RWPE2 (cell line): ENCODE measurements around the gene OR10A3.

Experiments
- ATAC-seq: fragments of 200-7000 bp; cut with Tn5 transposase; 3 replicates; pipeline ENCODE4 v1.9.1; 2021; ENCODE audit warnings: low read depth
- DNase-seq: peaks from one replicate; pipeline ENCODE4 v3.0.0-alpha.2; 2020; ENCODE audit warnings: low spot score
- H3K27ac ChIP-seq: fragments of 450-650 bp; 2 replicates; pipeline ENCODE4 v1.5.1; 2017; ENCODE audit warnings: mild to moderate bottlenecking; ENCODE audit not compliant: poor library complexity, severe bottlenecking
- H3K27me3 ChIP-seq: fragments of 250-450 bp; sonication (Bioruptor Pico); 2 replicates; pipeline ENCODE4 v1.5.1; 2021; ENCODE audit warnings: mild to moderate bottlenecking, moderate library complexity; ENCODE audit not compliant: insufficient read depth, poor library complexity, severe bottlenecking
- H3K36me3 ChIP-seq: fragments of 250-450 bp; sonication (Bioruptor Pico); 2 replicates; pipeline ENCODE4 v1.5.1; 2020; ENCODE audit warnings: low read depth, mild to moderate bottlenecking, moderate library complexity
- H3K4me1 ChIP-seq: fragments of 250-450 bp; sonication (Bioruptor Pico); 2 replicates; pipeline ENCODE4 v1.5.1; 2021; ENCODE audit warnings: mild to moderate bottlenecking, moderate library complexity; ENCODE audit not compliant: insufficient read depth, poor library complexity, severe bottlenecking
- H3K4me3 ChIP-seq: fragments of 250-450 bp; sonication (Bioruptor Pico); 2 replicates; pipeline ENCODE4 v1.5.1; 2021; ENCODE audit warnings: mild to moderate bottlenecking, moderate library complexity; ENCODE audit not compliant: severe bottlenecking
- H3K9me3 ChIP-seq: fragments of 250-450 bp; sonication (Bioruptor Pico); 2 replicates; pipeline ENCODE4 v1.5.1; 2021; ENCODE audit warnings: mild to moderate bottlenecking, moderate library complexity; ENCODE audit not compliant: severe bottlenecking
- TF ChIP-seq, protein P1 (sequence below): fragments of 450-650 bp; IDR thresholded peaks from one replicate; pipeline ENCODE4 v1.5.1; 2017; ENCODE audit warnings: mild to moderate bottlenecking, moderate library complexity; ENCODE audit not compliant: poor library complexity, severe bottlenecking

The OR10A3 gene

GRCh38 chr11:7906481-7906880, 35.0 kb downstream of the OR10A3 start:
- H3K4me1 ChIP-seq: peaks cover 47% of the 10 kb centered on the region
- DNase-seq: no peak
- H3K27ac ChIP-seq: peak overlapping the region; percentile 94

DNA sequence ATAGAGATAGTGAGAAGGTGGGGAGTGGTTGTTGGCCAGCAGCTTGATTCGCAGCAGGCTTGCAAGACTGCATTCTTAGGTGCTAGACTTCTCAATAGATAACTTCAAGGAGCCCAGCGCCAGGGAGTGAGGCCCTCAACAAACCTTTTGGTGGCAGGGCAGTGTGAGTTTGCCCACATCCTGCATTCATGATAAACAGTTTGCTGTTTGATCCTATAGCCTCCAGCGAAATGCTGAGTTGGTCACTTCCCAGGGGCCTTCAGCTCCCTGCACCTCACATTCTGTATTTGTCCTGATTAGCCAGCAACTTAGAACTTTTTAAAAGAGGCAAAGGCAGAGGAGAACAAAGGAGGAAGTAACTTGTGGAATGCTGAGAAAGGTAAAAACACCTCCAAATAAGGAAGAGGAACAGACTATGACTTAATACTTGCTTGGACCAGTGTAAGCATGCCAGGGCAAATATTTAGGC, 35.5 kb downstream of the OR10A3 start:
- peaks cover 6% of the 10 kb centered on the region for H3K36me3 ChIP-seq
- peaks cover 47% of the 10 kb centered on the region for H3K4me1 ChIP-seq
- peak; percentile 56 for DNase-seq
- H3K27me3 ChIP-seq: no peaks in the 10 kb centered on the region
- TF ChIP-seq, protein P1, sequence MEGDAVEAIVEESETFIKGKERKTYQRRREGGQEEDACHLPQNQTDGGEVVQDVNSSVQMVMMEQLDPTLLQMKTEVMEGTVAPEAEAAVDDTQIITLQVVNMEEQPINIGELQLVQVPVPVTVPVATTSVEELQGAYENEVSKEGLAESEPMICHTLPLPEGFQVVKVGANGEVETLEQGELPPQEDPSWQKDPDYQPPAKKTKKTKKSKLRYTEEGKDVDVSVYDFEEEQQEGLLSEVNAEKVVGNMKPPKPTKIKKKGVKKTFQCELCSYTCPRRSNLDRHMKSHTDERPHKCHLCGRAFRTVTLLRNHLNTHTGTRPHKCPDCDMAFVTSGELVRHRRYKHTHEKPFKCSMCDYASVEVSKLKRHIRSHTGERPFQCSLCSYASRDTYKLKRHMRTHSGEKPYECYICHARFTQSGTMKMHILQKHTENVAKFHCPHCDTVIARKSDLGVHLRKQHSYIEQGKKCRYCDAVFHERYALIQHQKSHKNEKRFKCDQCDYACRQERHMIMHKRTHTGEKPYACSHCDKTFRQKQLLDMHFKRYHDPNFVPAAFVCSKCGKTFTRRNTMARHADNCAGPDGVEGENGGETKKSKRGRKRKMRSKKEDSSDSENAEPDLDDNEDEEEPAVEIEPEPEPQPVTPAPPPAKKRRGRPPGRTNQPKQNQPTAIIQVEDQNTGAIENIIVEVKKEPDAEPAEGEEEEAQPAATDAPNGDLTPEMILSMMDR: no peak
- no peaks in the 10 kb centered on the region for H3K9me3 ChIP-seq
- H3K27ac ChIP-seq: peak overlapping the region; percentile 94
- H3K4me3 ChIP-seq: peak overlapping the region; percentile 15
- ATAC-seq: peak; percentile 70

More at GRCh38 chr11:7906481-7906880, 35.0 kb downstream of the OR10A3 start:
- Histone ChIP-seq H3K4me3 (peak overlapping the region; percentile 15), H3K9me3 (no peaks in the 10 kb centered on the region), H3K36me3 (peaks cover 2% of the 10 kb centered on the region; the same call in 1 of the 2 replicates), H3K27me3 (no peaks in the 10 kb centered on the region)
- peak; percentile 63 for ATAC-seq
- TF ChIP-seq, protein P1: no peak

DNA sequence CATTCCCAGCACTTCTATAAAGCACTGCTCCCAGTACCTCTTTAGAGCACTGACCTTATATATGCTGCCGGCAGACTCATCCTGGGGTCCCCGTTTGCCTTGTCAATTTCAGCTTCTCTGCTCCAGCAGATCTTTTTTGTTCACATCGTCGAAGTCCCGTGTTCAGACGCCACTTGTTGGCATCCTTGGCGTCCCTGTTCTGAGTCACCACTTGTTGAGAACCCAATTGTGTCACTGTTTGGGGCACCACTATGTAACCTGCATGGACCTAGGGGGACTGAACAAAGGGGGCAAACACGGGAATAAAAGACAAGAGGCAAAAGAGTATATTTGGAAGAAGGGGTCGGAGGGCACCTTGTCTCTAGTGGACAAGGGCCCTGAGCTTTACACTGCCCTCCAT, 36.0 kb downstream of the OR10A3 start:
- Histone ChIP-seq H3K27me3 (no peaks in the 10 kb centered on the region), H3K9me3 (no peaks in the 10 kb centered on the region), H3K36me3 (peaks cover 9% of the 10 kb centered on the region), H3K27ac (peak overlapping the region; percentile 94), H3K4me1 (peaks cover 44% of the 10 kb centered on the region), H3K4me3 (peak overlapping the region; percentile 15)
- TF ChIP-seq, protein P1: no peak
- ATAC-seq (peak; percentile 30), DNase-seq (no peak)

- no peak for ATAC-seq
- no peak for DNase-seq
- H3K4me1 ChIP-seq: peaks cover 38% of the 10 kb centered on the region
- H3K9me3 ChIP-seq: no peaks in the 10 kb centered on the region
- peaks cover 9% of the 10 kb centered on the region for H3K36me3 ChIP-seq
- H3K4me3 ChIP-seq: peak overlapping the region; percentile 15
- no peaks in the 10 kb centered on the region for H3K27me3 ChIP-seq
- H3K27ac ChIP-seq: peak overlapping the region; percentile 94
- TF ChIP-seq, protein P1: peak; percentile 51
These were observed 36.6 kb downstream of the OR10A3 start for GRCh38 chr11:7904917-7905316.

- TF ChIP-seq, protein P1: no peak
- H3K4me1 ChIP-seq: peaks cover 35% of the 10 kb centered on the region
- ATAC-seq: no peak
These were observed 37.6 kb downstream of the OR10A3 start for GRCh38 chr11:7903940-7904339.

More at GRCh38 chr11:7903940-7904339, 37.6 kb downstream of the OR10A3 start:
- peak overlapping the region; percentile 94 for H3K27ac ChIP-seq
- H3K4me3 ChIP-seq: no peak overlapping the region
- H3K36me3 ChIP-seq: peaks cover 9% of the 10 kb centered on the region
- no peak for DNase-seq
- no peaks in the 10 kb centered on the region for H3K27me3 ChIP-seq
- H3K9me3 ChIP-seq: no peaks in the 10 kb centered on the region
